Hepatocyte (in vitro differentiated cells): ENCODE results near the gene RIC8B. TPM values are rescaled to one million over a fixed set of nuclear protein-coding genes. Genes with fewer than 3 reads are reported as not detected.

Experiments used
- DNase-seq: peaks from one replicate; pipeline ENCODE4 v3.0.0-alpha.2; 2016; ENCODE audit warnings: low spot score
- H2AFZ ChIP-seq: fragments of 200-600 bp; sonication (generic); 2 replicates; pipeline ENCODE4 v1.6.0; 2016; ENCODE audit warnings: antibody characterized with exemption, mild to moderate bottlenecking
- H3K27ac ChIP-seq: fragments of 200-600 bp; sonication (generic); 2 replicates; pipeline ENCODE4 v1.5.1; 2016; ENCODE audit warnings: mild to moderate bottlenecking
- H3K27me3 ChIP-seq: fragments of 200-600 bp; sonication (generic); 2 replicates; pipeline ENCODE4 v1.6.1; 2016
- H3K36me3 ChIP-seq: fragments of 200-600 bp; sonication (generic); replicated peaks from 2 replicates; pipeline ENCODE4 v1.5.1; 2016; ENCODE audit warnings: low read depth; ENCODE audit not compliant: insufficient read depth
- H3K4me1 ChIP-seq: fragments of 200-600 bp; sonication (generic); 2 replicates; pipeline ENCODE4 v1.5.1; 2016; ENCODE audit warnings: mild to moderate bottlenecking, moderate library complexity; ENCODE audit not compliant: insufficient read depth
- H3K4me2 ChIP-seq: fragments of 200-600 bp; sonication (generic); 2 replicates; pipeline ENCODE4 v1.6.0; 2016
- H3K4me3 ChIP-seq: fragments of 200-600 bp; sonication (generic); 2 replicates; pipeline ENCODE4 v1.5.1; 2016; ENCODE audit warnings: mild to moderate bottlenecking
- H3K79me2 ChIP-seq: fragments of 200-600 bp; sonication (generic); 2 replicates; pipeline ENCODE4 v1.6.0; 2017; ENCODE audit warnings: mild to moderate bottlenecking
- H3K9me2 ChIP-seq: fragments of 200-600 bp; sonication (generic); replicated peaks from 2 replicates; pipeline ENCODE4 v1.6.0; 2017; ENCODE audit warnings: mild to moderate bottlenecking; ENCODE audit not compliant: insufficient read depth
- H3K9me3 ChIP-seq: fragments of 200-600 bp; sonication (generic); 2 replicates; pipeline ENCODE4 v1.5.1; 2016; ENCODE audit warnings: low read depth, mild to moderate bottlenecking
- H4K20me1 ChIP-seq: fragments of 200-600 bp; sonication (generic); 2 replicates; pipeline ENCODE4 v1.6.0; 2016; ENCODE audit warnings: mild to moderate bottlenecking; ENCODE audit not compliant: insufficient read depth, poor library complexity, severe bottlenecking
- EZH2 ChIP-seq: fragments of 200-600 bp; sonication (generic); IDR thresholded peaks from 2 replicates; pipeline ENCODE4 v1.6.1; 2016; ENCODE audit warnings: antibody characterized with exemption, mild to moderate bottlenecking, borderline replicate concordance
- EZH2phosphoT487 ChIP-seq: fragments of 200-600 bp; sonication (generic); IDR thresholded peaks from one replicate; pipeline ENCODE4 v1.6.1; 2018; ENCODE audit warnings: antibody characterized with exemption, mild to moderate bottlenecking, low read depth, moderate library complexity; ENCODE audit not compliant: unreplicated experiment, severe bottlenecking
- WGBS: methylation state at CpG from one replicate; pipeline ENCODE4 v1.1.6; 2016; ENCODE audit warnings: low lambda C conversion rate; ENCODE audit errors: missing lambda C conversion rate; 5-methylcytosine and 5-hydroxymethylcytosine counted together
- polyA plus RNA-seq: library from polyadenylated mRNA; unstranded; fragments of >200 nt; fragmentation: Nextera tagmentation; extraction: Ambion mirVana; gene quantifications from 2 replicates; pipeline ENCODE4 v1.2.1, GENCODE V29; 2016
- total RNA-seq: library from RNA; depleted of rRNA; stranded (reverse); fragments of >200 nt; gene quantifications from 2 replicates; pipeline ENCODE4 v1.2.3, GENCODE V29; 2014
- TF ChIP-seq, protein P1 (sequence below): fragments of 200-600 bp; sonication (generic); IDR thresholded peaks from 2 replicates; pipeline ENCODE4 v1.5.1; 2016; ENCODE audit warnings: antibody characterized with exemption, mild to moderate bottlenecking; ENCODE audit not compliant: poor library complexity

The RIC8B gene
- total and polyA plus RNA-seq, 2 experiments from 2014 or later = 5.4 to 10.6 TPM

DNA sequence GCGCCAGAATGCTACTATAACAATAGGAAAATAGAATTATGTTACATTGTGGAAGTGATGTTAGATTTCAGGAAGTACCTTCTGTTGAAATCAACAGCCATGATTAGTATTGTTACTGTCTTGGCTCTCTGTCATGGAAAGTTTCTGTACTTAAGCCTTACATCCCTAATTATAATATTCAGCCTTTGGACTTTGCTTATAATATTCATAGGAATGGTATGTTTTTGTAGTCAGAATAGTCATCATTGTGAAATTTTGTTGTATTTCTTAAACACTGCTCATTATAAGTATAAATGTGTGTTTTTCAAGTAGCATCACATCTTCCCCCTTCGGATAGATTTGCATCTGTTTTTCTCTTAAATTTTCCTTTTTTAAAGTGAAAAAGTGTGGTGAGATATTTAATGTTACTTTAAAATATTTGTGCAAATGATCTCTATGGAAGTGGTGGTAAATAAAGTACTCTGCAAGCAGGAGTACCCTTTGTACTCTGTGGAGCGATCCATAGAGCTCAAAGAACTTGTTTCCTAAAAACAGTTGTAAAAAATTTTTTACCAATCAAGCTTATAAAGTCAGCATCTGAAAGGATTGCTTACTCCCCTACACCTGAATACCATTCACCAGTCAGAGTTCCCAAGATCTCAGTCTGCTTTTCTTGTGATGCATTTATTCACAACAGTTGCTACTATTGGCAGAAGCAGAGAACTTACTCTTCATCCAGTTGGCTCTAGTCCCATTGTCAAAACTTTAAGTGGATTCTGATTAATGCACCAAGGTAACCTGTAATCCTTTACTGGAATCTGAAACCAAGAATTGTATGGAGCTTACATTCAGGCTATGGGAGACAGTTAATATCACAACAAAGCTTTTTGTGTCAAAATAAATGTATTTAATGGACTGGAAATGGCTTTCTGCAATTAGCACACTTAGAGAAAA, 87.8 kb downstream of the RIC8B start:
- H3K79me2 ChIP-seq = no peaks in the 10 kb centered on the region
- H3K4me3 ChIP-seq = no peak overlapping the region
- peak; percentile 34 for DNase-seq
- H4K20me1 ChIP-seq = no peaks in the 10 kb centered on the region
- no peak overlapping the region for H3K4me2 ChIP-seq
- peaks cover 5% of the 10 kb centered on the region for H3K4me1 ChIP-seq
- WGBS = 87% methylated on average over 3 of the region's 3 CpGs
- H2AFZ ChIP-seq = no peak overlapping the region
- peak overlapping the region; percentile 76 for H3K27ac ChIP-seq
- TF ChIP-seq, protein P1, sequence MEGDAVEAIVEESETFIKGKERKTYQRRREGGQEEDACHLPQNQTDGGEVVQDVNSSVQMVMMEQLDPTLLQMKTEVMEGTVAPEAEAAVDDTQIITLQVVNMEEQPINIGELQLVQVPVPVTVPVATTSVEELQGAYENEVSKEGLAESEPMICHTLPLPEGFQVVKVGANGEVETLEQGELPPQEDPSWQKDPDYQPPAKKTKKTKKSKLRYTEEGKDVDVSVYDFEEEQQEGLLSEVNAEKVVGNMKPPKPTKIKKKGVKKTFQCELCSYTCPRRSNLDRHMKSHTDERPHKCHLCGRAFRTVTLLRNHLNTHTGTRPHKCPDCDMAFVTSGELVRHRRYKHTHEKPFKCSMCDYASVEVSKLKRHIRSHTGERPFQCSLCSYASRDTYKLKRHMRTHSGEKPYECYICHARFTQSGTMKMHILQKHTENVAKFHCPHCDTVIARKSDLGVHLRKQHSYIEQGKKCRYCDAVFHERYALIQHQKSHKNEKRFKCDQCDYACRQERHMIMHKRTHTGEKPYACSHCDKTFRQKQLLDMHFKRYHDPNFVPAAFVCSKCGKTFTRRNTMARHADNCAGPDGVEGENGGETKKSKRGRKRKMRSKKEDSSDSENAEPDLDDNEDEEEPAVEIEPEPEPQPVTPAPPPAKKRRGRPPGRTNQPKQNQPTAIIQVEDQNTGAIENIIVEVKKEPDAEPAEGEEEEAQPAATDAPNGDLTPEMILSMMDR = no peak
- TF ChIP-seq EZH2 (no peak), EZH2phosphoT487 (no peak)
- H3K9me3 ChIP-seq = no peaks in the 10 kb centered on the region
- no peaks in the 10 kb centered on the region for H3K9me2 ChIP-seq
- no peaks in the 10 kb centered on the region for H3K27me3 ChIP-seq
- H3K36me3 ChIP-seq = no peaks in the 10 kb centered on the region

DNA sequence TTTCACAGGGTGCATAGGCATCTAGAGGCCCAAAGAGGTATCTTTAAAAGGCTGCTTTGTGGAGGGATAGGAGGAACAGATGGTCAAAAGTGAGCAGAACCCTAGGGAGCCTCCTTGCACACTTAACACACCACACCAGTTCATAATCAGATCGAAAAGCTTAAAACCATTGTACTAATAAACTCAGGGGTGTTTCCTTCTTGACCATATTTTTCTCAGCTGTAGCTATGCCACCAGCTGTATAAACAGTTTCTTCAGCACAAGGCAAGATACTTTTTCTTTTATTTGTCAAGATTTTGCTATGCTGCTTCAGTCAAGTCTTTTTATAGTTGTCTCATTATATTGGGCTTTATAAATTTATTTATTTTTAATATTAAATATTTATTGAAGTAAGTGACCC, 88.7 kb downstream of the RIC8B start:
- 86% methylated on average over 1 of the region's 1 CpG for WGBS
- Histone ChIP-seq H3K27ac (no peak overlapping the region), H3K79me2 (no peaks in the 10 kb centered on the region), H3K4me2 (no peak overlapping the region), H2AFZ (no peak overlapping the region), H3K9me3 (no peaks in the 10 kb centered on the region), H3K36me3 (no peaks in the 10 kb centered on the region), H3K27me3 (no peaks in the 10 kb centered on the region), H3K9me2 (no peaks in the 10 kb centered on the region), H3K4me1 (peaks cover 5% of the 10 kb centered on the region), H4K20me1 (no peaks in the 10 kb centered on the region), H3K4me3 (no peak overlapping the region)
- TF ChIP-seq, protein P1 = no peak
- no peak for TF ChIP-seq EZH2
- TF ChIP-seq EZH2phosphoT487 = no peak
- no peak for DNase-seq

DNA sequence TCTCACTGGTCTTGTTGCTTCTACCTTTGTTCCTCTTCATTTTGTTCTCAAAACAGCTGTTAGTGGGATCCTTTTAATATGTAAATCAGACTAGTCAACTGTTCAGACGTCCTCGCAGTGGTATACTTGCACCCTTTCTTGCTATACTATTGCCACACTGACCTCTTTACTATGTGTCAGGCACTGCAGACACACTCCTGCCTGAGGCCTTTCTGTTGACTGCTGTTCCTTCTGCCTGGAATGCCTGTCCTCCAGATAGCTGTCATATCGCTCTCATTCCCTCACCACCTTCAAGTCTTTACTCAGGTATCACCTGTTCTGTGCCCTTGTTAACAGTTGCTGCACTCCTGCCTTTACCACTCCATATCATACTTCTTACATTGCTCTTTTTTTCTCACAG, 91.2 kb downstream of the RIC8B start:
- Histone ChIP-seq H3K9me3 (no peaks in the 10 kb centered on the region), H3K4me1 (peaks cover 5% of the 10 kb centered on the region), H3K4me3 (no peak overlapping the region), H3K27ac (no peak overlapping the region), H2AFZ (no peak overlapping the region), H3K79me2 (no peaks in the 10 kb centered on the region), H3K27me3 (no peaks in the 10 kb centered on the region), H3K4me2 (no peak overlapping the region), H3K36me3 (no peaks in the 10 kb centered on the region), H3K9me2 (no peaks in the 10 kb centered on the region), H4K20me1 (no peaks in the 10 kb centered on the region)
- no peak for DNase-seq
- TF ChIP-seq, protein P1 = no peak
- TF ChIP-seq EZH2phosphoT487 (no peak), EZH2 (no peak)
- 49% methylated on average over 3 of the region's 3 CpGs for WGBS
